KMS-11 (cell line): ENCODE measurements around the gene IL1RAPL1.

Source experiments
- H2AFZ ChIP-seq: fragments of 200-600 bp; sonication (generic); 2 replicates; pipeline ENCODE4 v1.6.1; 2016; ENCODE audit warnings: antibody characterized with exemption, mixed run types, low read depth
- H3K27ac ChIP-seq: fragments of 200-600 bp; sonication (generic); 2 replicates; pipeline ENCODE4 v1.6.1; 2016; ENCODE audit warnings: mild to moderate bottlenecking, mixed run types
- H3K27me3 ChIP-seq: fragments of 200-600 bp; sonication (generic); 2 replicates; pipeline ENCODE4 v1.6.1; 2017; ENCODE audit warnings: mild to moderate bottlenecking, low read depth, mixed run types, moderate library complexity; ENCODE audit not compliant: insufficient read depth
- H3K36me3 ChIP-seq: fragments of 200-600 bp; sonication (generic); 2 replicates; pipeline ENCODE4 v1.6.1; 2017; ENCODE audit warnings: mild to moderate bottlenecking, mixed run types; ENCODE audit not compliant: insufficient read depth
- H3K4me1 ChIP-seq: fragments of 200-600 bp; sonication (generic); 2 replicates; pipeline ENCODE4 v1.6.1; 2016; ENCODE audit warnings: mild to moderate bottlenecking, low read depth, mixed run types; ENCODE audit not compliant: poor library complexity, severe bottlenecking
- H3K4me2 ChIP-seq: fragments of 200-600 bp; sonication (generic); 2 replicates; pipeline ENCODE4 v1.7.0; 2016; ENCODE audit warnings: mild to moderate bottlenecking, mixed run types
- H3K4me3 ChIP-seq: fragments of 200-600 bp; sonication (generic); IDR thresholded peaks from 2 replicates; pipeline ENCODE4 v1.6.1; 2017; ENCODE audit warnings: low read depth, low read length, mixed read lengths; ENCODE audit not compliant: insufficient read depth
- H3K79me2 ChIP-seq: fragments of 200-600 bp; sonication (generic); 2 replicates; pipeline ENCODE4 v1.6.1; 2016; ENCODE audit warnings: low read depth, mixed run types; ENCODE audit not compliant: insufficient read depth
- H3K9ac ChIP-seq: fragments of 200-600 bp; sonication (generic); 2 replicates; pipeline ENCODE4 v1.6.1; 2016; ENCODE audit warnings: mild to moderate bottlenecking, mixed run types
- H4K20me1 ChIP-seq: fragments of 200-600 bp; sonication (generic); 2 replicates; pipeline ENCODE4 v1.6.1; 2016; ENCODE audit warnings: mild to moderate bottlenecking, mixed run types; ENCODE audit not compliant: insufficient read depth
- CTCF ChIP-seq: fragments of 200-600 bp; sonication (generic); conservative IDR thresholded peaks from 2 replicates; pipeline ENCODE4 v1.6.1; 2017; ENCODE audit warnings: low read depth, mild to moderate bottlenecking, antibody characterized with exemption, low read length, moderate library complexity, mixed read lengths

IL1RAPL1 gene

DNA sequence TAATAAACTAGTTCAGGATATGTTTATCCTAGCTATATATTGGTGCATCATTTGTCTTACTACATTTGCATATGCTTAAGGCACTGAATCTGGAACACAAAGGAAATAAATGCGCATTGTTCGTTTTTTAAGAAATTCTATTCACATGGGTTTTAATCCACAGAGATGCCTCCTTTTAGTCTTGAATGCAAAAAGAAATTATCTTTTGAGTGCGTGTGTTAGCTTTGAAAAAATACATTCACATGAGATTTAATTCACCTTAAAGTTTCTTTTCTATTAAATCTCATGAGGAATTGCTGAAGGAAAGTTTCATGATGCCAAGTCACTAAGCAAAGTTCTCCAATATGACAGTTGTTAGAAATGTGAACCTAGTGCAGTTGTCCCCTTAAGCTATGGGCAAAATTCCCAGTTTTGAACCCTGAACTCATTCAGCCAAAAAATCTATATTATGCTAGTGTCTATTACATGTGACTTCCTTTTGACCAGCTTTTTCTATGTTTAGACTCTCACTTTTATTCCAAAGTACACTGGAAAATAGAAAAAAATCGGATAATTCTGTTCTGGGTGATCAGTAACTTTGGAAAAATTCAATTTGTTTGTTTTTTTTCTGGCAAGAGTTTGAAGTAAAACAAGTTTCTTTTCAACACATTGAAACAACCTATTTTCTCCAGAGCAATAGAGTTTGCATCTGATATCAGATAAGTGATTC is 1201.9 kb downstream of the IL1RAPL1 start:
- Histone ChIP-seq H3K27ac (no peak overlapping the region), H3K4me2 (no peak overlapping the region), H3K79me2 (no peaks in the 10 kb centered on the region), H3K4me1 (no peaks in the 10 kb centered on the region), H3K36me3 (no peaks in the 10 kb centered on the region), H3K9ac (no peak overlapping the region), H4K20me1 (no peaks in the 10 kb centered on the region), H3K27me3 (no peaks in the 10 kb centered on the region), H3K4me3 (no peak overlapping the region), H2AFZ (no peak overlapping the region)
- TF ChIP-seq CTCF = no peak

DNA sequence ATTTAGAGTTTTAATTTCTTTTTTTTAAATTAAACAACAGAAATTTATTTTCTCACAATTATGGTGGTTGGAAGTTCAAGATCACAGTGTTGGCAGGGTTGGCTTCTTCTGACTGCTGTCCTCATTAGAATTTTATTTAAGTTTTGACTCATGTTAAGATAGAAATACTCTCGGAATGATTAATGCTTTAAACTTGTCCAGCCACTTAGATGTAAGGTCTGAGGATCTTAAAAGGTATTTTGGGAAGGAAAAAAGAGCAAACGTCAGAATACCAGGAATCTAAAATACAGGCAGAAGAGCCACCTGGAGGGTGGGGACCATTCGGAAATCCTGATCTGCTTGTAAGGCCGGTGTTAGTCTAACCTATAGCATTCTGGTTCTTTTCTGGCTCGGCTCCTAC is 1205.1 kb downstream of the IL1RAPL1 start:
- no peaks in the 10 kb centered on the region for H4K20me1 ChIP-seq
- no peak overlapping the region for H3K27ac ChIP-seq
- H3K9ac ChIP-seq = no peak overlapping the region
- no peak overlapping the region for H3K4me3 ChIP-seq
- H3K36me3 ChIP-seq = no peaks in the 10 kb centered on the region
- no peaks in the 10 kb centered on the region for H3K4me1 ChIP-seq
- TF ChIP-seq CTCF = no peak
- no peak overlapping the region for H3K4me2 ChIP-seq
- H3K79me2 ChIP-seq = no peaks in the 10 kb centered on the region
- H3K27me3 ChIP-seq = no peaks in the 10 kb centered on the region
- H2AFZ ChIP-seq = no peak overlapping the region

DNA sequence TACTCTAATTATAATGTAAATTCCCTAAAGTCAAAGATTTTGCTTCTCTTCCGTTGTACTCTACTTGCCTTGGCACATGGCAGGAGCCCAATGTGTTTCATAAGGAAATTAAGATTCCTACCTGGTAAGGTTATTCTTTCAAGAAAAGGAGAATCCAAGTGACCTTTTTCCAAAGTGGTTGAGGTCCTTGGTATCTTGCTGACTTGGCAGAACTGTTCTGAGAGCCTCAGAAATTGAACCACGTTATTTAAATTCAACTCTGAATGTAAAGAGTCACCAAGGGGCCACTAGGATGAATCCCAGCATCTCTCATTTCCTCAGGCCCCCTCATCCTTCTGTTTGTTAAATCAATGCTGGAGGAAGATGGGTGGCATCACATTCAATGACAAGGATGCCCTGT is 1209.9 kb downstream of the IL1RAPL1 start:
- H3K27ac ChIP-seq = no peak overlapping the region
- no peaks in the 10 kb centered on the region for H3K4me1 ChIP-seq
- no peak overlapping the region for H3K9ac ChIP-seq
- no peaks in the 10 kb centered on the region for H4K20me1 ChIP-seq
- no peak overlapping the region for H3K4me3 ChIP-seq
- H2AFZ ChIP-seq = no peak overlapping the region
- H3K27me3 ChIP-seq = no peaks in the 10 kb centered on the region
- no peaks in the 10 kb centered on the region for H3K79me2 ChIP-seq
- H3K36me3 ChIP-seq = no peaks in the 10 kb centered on the region
- TF ChIP-seq CTCF = no peak
- no peak overlapping the region for H3K4me2 ChIP-seq

GRCh38 chrX:29798469-29798868 is 1211.2 kb downstream of the IL1RAPL1 start:
- Histone ChIP-seq H3K27ac (no peak overlapping the region), H3K4me2 (no peak overlapping the region), H3K79me2 (no peaks in the 10 kb centered on the region), H2AFZ (no peak overlapping the region), H3K36me3 (no peaks in the 10 kb centered on the region), H3K9ac (no peak overlapping the region), H3K4me1 (no peaks in the 10 kb centered on the region), H4K20me1 (no peaks in the 10 kb centered on the region), H3K4me3 (no peak overlapping the region), H3K27me3 (no peaks in the 10 kb centered on the region)
- no peak for TF ChIP-seq CTCF
